ENCODE measurements around the gene AMIGO1.

AMIGO1 gene, protein sequence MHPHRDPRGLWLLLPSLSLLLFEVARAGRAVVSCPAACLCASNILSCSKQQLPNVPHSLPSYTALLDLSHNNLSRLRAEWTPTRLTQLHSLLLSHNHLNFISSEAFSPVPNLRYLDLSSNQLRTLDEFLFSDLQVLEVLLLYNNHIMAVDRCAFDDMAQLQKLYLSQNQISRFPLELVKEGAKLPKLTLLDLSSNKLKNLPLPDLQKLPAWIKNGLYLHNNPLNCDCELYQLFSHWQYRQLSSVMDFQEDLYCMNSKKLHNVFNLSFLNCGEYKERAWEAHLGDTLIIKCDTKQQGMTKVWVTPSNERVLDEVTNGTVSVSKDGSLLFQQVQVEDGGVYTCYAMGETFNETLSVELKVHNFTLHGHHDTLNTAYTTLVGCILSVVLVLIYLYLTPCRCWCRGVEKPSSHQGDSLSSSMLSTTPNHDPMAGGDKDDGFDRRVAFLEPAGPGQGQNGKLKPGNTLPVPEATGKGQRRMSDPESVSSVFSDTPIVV

DNA sequence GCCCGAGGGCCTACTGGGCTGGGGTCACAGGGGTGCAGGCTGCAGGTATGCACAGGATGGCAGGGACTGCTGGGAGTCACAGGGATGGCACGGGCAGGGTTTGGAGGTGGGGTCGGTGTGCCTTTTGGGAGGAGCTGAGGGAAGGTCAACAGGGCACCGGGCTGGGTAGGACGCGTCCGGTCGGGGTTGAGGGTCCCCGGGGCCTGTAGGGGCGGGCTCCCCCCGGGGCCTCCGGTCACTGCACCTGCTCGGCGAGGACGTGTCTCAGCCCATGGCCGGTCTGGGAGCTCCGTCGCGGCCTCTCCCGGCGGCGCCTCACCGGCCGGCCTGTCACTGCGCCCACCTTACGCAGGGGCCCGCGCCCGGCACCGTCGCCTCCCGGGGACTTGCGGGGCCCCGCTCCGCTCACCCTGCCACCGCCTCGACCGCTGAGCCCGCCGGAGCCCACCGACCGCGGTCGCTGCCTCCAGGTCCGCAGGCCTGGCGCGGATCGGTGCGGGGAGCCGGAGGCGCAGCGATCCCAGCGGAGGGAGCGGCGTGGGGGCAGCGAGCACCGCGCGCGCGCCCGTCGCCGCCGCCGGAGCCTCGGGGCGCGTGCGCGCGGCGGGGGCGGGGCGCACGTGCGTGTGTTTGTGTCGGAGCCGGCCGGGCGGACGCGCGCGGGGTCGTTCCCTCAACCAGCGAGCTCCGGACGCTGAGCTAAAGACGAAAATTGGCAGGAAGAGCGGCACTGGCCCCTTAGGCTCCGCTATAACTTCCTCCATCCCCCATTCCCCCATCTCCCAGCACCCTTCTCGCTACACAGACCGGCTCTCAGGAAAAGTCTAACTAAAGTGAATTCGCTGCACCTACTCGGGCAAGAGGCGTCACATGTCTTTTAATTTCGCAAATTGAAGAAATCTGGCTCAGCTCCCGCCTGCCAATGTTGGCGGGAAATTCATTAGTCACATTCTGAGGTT lies at the start of gene AMIGO1:
AMIGO1 (minus strand) TSS at position 552 of the 959 bp plus-strand sequence. CDS start 815 bp downstream, outside the sequence.
- FAIRE-seq = no peak

DNA sequence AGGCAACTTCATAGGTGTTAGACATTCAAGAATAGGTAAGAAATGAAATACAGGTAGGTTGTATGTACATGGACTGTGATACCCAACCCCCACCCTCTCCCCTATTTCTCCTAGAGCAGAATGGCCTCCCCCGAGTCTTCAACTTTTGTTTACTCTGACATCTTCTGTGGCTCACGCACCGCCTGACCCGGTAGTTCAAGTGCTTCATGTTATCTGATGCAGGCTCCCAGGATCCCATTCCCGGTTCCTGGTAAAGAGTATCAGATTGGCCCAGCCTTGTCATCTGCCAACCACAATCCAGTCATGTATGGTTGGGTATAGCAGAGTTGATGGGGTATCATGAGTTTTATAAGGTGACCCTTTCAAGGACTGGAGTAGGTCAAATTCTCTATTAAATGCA lies 48.0 kb upstream of the AMIGO1 start:
- FAIRE-seq = no peak

DNA sequence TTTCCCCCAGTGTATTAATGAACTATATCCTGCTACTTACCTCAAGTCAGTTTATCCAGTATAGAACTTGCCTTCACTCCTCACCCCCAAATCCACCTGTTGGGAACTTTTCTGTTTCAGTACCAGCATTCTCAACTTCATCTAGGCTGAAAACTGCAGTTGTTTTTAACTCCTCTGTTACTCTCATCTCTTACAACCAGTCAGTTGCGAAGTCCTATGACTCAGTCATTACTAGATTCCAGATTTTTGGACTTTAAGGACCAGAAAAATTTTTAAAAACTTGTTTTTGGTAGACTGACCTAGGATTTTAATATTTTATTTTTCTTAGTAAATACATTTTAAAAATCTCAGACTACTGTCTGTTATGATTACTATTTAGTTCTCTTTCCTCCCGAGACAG lies 47.0 kb upstream of the AMIGO1 start:
- no peak for FAIRE-seq

DNA sequence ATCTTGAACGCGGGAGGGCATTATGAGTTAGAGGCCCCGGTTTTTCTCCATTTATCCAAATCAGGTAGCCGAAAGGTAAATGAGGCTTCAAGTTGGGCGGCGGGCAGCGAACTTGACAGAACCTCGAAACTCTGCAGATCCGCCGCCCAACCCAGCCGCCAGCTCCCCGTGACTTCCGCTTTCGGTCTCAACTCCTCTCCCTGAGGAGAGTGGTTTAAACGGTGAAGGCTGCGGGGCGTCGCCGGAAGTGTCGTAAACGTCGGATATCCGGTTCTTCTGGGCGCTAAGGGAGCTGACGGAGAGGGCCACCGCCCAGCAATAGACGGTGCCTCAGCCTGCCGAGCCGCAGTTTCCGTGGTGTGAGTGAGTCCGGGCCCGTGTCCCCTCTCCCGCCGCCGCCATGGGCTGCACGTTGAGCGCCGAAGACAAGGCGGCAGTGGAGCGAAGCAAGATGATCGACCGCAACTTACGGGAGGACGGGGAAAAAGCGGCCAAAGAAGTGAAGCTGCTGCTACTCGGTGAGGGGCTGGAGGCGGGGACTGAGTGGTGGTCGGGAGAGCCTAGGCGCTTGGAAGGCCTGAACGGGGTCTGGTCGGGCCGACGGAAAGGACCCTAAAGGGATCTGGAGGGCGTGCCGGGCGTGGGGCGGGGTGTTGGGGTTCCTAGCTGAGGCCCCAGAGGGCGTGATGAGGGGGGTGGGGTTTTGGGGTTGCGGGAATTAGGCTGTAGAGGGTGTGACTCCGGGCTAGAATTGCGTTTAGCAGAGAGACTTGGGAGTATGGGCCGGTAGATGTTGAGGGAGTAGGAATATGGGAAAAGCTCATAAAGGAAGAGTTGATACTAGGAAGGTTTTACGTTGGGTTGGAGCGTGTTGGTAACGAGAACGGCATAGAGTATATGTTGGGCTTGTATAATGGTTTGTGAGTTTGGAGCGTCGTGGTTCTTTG lies 39.1 kb upstream of the AMIGO1 start, which contains the start of gene GNAI3:
GNAI3 (plus strand) TSS at position 295 of the 947 bp plus-strand sequence; CDS start at position 401, 106 bp downstream.
- FAIRE-seq = no peak

DNA sequence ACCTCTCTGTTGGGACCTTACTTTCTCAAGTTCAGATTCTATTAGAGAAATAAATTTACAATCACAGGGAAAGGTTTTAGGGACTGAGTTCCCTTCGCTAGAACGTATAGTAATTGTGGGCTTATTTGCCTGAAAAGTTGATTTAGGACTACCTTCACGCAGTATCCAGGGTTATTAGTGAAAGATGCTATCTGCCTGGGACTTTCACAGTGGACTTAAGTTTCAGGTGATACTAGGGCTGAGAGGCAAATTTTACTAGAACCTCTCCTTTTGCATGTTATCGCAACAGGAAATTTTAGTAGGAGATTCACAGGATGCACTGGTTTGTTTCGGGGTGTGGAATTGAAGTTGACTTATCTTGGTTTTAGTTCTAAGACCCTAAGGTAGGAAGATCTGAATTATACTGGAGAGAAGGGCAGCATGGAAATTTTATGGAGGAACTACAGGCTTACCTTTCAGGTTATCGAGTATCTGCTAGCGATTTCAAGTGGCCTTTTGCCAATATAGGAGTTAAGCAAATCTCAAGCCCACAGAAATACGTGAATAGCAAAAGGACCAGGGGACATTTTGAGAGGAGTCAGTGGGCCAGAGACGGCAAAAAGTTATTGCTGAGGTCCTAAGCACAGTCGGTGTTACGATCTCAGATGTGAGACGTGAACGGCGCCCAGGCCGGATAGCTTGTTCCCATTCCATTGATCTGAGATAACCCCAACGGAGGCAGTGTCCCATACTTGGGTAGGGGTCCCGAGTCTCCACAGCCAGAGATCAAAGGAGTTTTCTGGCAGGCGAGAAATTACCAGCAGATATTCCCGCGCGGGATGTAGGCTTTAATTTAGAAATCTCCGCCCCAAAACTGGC lies 38.2 kb upstream of the AMIGO1 start:
- FAIRE-seq = no peak

DNA sequence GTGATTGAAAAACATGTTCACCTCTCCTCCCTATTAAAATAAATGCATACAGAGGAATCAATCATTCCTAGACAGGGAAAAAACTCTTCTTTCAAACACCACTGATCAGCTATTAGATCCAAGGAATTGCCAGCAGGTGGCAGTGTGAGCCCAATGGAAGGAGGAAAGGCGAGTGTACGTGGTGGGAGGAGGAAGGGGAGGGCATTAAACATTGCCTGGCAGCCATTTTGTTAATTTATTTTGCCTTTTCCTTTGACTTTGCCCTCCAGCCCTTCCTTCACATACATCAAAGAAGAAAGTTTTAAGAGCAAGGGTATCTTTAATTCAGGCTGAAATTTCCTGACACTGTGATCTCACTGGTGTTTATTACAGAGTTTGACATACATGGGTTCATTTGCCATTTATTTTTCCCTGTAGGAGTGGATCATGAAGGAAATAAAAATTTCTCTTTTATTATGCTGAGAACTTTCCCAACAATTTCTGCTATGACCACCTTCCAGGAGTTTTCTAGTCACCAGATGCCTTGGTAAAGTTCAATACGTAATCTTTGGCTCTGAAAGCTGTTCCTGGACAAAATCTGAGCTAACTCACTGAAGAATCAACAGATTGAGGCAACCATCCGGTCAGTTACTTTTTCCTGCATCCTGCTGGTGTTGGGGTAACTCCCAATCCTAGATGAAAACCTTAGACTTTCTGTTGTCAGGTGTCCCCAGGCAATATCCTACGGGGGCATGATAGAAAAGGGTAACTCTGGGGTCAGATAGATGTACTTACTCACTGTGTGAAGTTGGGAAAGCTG lies 37.0 kb upstream of the AMIGO1 start:
- FAIRE-seq = peak; percentile 89

DNA sequence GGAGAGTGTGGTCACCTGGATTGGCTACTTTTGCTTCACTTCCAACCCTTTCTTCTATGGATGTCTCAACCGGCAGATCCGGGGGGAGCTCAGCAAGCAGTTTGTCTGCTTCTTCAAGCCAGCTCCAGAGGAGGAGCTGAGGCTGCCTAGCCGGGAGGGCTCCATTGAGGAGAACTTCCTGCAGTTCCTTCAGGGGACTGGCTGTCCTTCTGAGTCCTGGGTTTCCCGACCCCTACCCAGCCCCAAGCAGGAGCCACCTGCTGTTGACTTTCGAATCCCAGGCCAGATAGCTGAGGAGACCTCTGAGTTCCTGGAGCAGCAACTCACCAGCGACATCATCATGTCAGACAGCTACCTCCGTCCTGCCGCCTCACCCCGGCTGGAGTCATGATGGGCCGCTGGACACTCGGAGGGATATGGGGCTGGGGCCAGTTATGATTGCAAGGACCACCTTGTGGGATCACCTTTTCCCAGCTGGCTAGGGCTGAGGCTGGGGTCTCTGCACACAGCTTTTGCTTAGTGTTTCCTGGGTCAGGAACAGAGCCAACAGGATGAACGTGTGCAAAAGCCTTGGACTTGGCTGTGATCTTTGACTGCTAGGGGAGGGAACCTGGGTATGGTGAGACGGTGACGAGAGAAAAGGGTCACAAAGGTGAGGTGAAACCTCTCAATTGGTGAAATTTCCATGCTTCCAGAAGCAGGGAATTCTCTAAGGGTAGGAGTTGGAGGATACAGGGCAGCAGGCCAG lies 34.6 kb upstream of the AMIGO1 start:
- no peak for FAIRE-seq

DNA sequence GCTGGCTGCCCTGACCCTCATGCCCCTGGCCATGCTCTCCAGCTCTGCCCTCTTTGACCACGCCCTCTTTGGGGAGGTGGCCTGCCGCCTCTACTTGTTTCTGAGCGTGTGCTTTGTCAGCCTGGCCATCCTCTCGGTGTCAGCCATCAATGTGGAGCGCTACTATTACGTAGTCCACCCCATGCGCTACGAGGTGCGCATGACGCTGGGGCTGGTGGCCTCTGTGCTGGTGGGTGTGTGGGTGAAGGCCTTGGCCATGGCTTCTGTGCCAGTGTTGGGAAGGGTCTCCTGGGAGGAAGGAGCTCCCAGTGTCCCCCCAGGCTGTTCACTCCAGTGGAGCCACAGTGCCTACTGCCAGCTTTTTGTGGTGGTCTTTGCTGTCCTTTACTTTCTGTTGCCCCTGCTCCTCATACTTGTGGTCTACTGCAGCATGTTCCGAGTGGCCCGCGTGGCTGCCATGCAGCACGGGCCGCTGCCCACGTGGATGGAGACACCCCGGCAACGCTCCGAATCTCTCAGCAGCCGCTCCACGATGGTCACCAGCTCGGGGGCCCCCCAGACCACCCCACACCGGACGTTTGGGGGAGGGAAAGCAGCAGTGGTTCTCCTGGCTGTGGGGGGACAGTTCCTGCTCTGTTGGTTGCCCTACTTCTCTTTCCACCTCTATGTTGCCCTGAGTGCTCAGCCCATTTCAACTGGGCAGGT lies 33.9 kb upstream of the AMIGO1 start:
- no peak for FAIRE-seq

DNA sequence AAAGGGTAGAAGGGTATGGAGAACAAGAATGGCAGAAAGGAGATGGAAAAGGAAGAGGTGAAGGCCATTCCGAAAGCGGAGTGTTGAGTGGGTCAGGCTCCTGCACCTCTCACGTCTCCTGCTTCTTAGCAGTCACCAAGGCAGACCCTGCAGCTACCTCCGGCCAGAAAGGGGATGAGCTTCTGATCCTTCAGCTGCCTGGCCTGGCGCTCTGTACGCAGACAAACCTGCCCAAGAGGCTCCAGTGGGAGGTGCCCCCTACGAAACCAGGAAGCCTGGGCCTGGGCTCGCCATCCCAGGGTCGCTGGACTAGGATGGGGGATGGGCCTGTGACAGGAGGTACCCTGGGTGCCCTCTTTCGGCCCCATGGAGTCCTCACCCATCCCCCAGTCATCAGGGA lies 33.1 kb upstream of the AMIGO1 start:
- FAIRE-seq = no peak

DNA sequence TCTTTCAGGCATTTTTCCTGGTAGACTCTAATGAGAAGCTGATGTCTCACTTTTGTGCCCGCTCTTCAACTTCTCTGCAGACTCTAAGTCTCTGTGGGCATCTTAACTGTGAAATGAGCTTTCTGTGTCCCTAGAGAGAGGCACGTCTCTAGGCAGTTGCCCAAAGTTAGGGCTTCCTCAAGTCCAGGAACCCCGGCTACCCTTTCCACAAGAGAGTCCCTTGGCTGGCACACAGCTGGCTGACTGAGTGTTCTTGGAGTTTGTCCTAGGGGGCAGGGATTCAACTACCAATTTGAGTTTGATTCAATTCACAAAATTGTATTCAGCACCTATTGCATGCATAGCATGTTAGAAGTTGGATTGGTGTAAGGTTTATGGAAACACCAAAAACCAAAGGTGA lies 31.6 kb upstream of the AMIGO1 start:
- FAIRE-seq = no peak

DNA sequence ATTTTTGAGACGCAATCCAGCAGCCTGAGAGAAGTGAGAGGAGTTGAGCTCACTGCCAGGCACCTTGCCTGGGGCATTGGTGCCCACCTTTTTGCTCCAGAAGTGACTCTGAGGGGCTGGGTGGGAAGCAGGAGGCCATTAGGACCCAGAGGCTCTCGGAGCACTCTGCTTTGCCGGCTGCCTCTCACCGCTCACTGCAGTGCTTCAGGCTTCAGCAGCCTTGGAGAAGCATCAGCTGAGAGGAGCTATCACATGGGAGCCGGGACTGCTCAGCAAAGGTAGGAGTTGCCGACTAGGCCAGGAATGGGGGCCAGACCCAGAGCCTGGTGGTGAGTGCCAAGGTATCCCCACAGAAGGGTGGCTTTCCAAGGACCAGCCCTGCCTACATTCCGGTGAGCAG lies 30.1 kb upstream of the AMIGO1 start, which contains the start of gene GPR61:
GPR61 (plus strand) TSS at position 197 of the 400 bp plus-strand sequence. CDS start 3,151 bp downstream, outside the sequence.
- no peak for FAIRE-seq

DNA sequence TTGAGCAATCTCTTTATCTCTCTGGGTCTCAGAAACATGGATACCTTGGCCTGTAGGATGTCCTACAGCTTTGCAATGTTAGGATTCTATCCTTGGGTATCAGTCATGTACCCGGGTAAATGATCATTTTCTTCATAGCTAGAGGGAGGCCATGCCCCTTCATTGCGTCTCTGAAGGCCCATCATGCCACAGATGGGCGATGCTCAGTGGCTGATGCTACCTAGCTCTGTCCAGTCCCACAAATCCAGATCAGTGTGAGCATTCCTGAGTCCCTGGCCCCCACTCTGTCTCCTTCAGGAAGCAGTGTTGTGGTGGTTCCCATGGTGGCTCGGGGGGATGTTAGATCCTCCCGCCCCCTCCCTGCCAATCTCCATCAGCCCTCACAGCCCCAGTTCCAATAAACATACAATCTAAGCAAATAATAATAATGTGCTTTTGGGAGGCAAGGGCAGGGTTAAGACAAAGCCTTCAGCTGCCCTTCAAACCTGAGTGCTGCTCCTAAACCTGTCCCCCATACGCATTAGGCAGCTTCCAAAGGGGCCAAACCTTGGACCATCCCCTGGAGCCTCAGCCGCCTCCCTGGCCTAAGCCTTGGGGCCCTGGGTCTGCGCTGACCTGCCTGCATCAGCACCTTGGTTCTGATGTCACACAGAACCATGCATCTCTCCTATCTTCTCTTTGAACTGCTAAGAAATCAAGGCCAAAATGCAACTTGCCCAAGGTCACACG lies 29.5 kb upstream of the AMIGO1 start:
- no peak for FAIRE-seq

DNA sequence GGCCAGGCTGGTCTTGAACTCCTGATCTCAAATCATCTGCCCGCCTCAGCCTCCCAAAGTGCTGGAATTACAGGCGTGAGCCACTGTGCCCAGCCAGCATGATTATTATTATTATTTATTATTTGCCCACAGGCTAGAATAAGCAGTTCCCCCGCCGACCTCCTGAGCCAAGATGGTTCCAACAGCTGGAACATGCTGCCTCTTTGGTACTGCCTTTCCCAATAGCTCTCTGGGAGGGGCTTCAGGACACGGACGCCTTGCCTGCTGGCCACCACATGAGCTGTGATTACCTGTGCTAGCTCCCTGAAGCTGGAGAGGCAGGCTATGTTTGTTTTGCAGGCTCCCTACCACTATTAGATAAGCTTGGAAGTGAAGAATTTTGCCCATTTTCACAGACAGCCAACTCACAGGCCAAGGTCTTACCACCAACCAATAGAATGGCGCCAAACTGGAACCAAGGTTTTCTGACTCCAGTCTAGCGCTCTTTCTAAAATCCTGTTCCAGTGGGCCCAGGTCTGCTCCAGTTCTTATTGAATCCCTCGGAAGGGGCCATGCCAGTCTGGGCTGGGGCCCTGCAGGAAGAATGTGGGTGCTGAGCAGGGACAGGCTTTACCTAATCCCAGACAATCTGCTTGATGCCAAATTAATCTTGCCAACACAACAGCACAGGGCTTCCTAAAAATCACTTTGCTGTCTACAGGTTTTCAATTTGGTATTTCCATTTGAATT lies 28.1 kb upstream of the AMIGO1 start:
- FAIRE-seq = no peak

DNA sequence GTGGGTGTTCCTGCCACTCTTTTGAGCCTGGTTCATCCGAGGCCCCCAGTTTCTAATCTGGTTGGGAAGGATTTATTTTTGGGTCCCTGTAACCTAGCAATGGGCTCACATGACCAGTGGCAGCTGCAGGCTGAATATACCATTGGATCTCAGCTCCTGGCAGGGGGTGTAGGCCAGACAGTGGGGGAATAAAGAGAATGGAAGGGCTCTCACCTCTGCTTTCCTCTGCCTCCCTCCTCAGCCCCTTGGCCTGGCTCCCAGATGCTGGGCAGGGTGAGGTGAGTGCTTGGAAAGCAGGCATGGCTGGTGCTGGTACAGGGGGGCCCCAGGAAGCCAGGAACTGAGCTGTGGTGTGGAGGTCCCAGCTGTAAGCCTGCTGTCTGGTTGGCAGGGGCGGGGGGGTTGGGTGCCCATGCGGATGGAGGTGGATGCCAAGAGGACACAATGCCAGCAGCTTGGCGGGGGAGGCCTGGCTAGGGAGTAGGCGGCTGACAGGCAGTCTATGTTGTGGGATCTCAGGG lies 26.5 kb upstream of the AMIGO1 start:
- no peak for FAIRE-seq

DNA sequence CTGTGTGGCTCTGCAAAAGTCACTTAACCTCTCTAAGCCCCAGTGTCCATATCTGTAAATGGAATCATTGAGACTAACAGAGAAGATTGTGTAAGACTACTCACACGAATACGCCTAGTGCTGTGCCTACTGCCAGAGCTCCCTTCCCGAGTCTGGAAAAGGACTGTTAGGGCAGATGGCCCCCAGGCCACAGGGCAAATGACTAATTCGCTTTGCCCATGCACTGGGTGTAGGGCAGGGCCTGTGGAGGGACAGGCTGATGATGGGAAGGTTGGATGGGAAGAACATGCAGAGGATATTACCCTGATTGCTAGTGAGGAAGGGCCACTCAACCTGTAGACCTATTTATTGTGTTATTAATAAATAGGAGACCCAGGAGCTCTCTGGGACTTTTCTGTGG lies 26.0 kb upstream of the AMIGO1 start:
- FAIRE-seq = no peak

DNA sequence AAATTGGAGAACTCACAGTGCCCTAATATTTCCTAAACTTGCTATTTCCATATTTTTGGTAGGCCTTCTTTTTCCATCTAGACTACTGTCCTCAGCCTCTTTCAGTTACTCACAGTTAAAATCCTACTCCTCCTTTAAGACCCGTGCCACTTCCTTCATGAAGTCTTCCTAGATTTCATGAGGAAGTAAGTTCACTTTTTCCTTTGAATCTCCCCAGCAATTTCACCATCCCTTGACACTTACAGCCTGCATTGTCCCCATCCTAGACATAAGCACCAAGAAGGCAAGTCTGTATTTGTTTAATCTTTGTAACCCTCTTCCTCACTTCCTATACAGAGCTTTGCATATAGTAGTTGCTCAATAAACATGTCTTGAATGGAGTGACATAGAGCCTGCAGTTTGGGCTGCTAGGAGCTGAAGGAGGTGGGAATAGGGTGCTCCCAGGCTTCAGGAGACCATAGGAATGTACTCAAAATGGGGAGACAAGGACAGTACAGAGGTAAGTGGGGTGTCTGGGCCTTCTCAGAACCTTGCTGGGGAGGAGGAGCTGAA lies 24.9 kb upstream of the AMIGO1 start:
- no peak for FAIRE-seq
